GM18511 (cell line): ENCODE measurements around the gene ACD.

Experiments
- ATAC-seq: cut with Tn5 transposase; IDR thresholded peaks from one replicate; pipeline ENCODE4 v1.9.1; 2021; ENCODE audit warnings: mild to moderate bottlenecking, moderate library complexity; ENCODE audit not compliant: unreplicated experiment

The ACD gene

GRCh38 chr16:67662653-67663010, 2.6 kb upstream of the ACD start:
- ATAC-seq, result no peak

- no peak for ATAC-seq
These were observed 2.0 kb upstream of the ACD start for GRCh38 chr16:67661886-67662652.

- no peak for ATAC-seq
These were observed 1.2 kb upstream of the ACD start for GRCh38 chr16:67661101-67661761.

GRCh38 chr16:67660564-67661028, 536 bp upstream of the ACD start, which contains the start of gene PARD6A:
PARD6A (plus strand) TSS chr16:67660960; CDS start chr16:67661039, 79 bp downstream.
- ATAC-seq, result peak; percentile 88

DNA sequence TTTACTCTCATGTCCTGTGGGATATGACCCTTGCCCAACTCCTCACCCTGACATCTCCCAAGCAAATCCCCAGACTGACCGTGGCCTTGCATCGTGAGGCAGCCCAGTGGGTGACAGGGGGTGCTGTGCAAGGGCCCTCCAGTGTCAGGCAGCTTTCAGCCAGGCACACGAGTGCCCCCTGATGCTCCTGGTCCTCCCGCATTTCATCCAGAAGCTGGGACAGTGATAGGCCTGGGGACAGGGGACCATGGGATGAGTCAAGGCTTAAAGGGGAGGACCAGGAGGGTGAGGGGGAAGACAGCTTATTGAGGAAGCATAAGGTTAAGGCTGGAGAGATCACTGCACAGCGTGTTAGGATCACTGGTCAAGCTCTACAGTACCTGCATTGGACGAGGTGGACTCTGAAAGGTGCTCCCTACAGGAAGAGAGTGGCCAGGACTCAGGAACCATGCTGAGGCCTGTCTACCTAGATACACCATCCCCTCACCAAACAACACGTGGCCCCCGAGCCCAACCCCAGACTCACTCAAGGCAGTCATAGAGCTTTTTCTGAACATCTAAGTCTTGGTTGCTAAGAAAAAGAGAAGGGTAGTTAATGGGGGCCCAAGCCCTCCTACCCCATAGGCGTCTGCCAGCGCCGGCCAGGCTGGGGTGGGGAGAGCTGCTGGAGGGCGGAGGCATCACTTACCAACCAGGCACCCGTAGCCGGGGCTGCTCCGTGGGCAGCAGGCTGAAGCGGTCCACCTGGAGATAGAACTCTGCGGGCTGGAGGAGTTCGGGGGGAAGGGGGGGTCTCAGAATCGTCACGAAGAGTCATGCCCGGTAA, 998 bp downstream of the ACD start:
- ATAC-seq, result no peak

DNA sequence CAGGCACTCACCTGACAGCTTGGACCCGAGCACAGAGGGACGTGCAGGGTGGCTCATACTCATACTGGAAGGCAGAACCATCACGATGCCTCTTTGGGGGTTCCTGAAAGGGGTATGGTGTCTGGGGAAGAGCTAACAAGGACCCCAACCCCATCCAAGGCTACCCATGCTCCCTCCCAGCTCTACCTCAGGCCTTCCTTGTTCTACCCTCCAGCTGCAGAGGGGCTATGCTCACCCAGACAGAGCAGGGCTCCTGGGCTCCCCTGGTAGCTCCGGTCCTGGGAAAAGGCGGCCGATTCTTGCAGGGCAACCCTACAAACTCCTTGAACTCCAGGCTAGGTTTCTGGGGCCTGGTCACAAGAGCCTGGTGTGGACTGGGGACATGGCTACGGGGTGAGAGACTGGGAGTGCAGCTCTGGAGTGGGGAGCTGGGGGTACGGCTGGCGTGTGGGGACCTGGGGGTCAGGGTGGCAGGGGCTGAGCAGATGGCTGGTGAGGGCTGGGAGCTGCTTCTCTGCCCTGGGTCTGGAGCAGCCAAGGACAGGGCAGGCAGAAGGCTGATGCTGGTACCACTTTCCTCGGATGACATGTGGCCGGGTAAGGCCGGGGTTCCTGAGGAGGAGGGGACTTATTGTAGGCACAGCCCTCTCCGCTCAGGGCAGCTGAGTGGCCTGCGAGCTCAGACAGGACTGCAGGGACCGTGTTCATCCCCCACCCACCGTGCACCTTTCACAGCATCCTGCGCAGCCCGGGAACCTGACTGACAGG, 2.1 kb downstream of the ACD start:
- no peak for ATAC-seq

DNA sequence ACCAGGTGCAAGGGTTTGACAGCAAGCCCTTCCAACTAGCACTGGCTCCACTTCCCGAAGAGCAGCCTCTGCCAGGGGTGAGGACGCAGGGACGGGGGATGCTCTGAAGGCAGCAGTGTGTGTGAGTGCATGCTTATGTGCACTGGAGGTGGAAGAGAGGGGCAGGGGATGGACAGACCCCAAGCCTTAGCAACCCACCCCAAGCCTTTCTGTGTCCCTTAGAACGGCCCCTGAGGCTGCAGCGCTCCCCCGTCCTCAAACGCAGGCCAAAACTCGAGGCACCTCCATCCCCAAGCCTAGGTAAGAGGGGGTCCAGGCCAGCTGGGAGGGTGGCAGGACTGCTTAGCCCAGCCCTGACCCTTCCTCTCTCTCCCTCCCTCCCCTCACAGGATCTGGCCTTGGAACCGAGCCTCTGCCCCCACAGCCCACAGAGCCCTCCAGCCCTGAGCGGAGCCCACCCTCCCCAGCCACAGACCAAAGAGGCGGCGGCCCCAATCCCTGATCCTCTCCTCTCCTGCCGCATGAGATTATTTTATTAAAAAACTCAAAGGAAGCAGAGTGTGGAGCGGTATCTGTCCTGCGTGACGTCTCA, 2.9 kb downstream of the ACD start:
- no peak for ATAC-seq

GRCh38 chr16:67656344-67657016, 3.6 kb downstream of the ACD start:
- ATAC-seq, result no peak

GRCh38 chr16:67655363-67655762, 4.7 kb downstream of the ACD start:
- ATAC-seq, result no peak

DNA sequence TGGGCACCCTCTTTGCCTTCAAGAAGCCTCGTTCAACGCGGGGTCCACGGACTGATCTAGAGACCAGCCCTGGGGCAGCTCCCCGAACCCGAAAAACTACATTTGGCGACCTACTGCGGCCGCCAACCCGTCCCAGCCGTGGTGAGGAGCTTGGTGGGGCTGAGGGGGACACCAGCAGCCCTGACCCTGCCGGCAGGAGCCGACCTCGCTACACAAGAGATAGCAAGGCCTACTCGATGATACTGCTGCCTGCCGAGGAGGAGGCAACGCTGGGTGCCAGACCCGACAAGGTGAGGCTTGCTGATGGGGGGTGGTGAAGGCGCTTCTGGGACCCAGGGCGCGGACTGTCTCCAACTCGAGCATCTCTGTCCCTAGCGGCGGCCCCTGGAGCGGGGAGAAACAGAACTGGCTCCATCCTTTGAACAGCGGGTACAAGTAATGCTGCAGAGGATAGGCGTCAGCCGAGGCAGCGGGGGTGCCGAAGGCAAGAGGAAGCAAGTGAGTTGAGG, 5.6 kb downstream of the ACD start:
- ATAC-seq, result no peak

- ATAC-seq, result no peak
These were observed 6.2 kb downstream of the ACD start for GRCh38 chr16:67653789-67654402.

DNA sequence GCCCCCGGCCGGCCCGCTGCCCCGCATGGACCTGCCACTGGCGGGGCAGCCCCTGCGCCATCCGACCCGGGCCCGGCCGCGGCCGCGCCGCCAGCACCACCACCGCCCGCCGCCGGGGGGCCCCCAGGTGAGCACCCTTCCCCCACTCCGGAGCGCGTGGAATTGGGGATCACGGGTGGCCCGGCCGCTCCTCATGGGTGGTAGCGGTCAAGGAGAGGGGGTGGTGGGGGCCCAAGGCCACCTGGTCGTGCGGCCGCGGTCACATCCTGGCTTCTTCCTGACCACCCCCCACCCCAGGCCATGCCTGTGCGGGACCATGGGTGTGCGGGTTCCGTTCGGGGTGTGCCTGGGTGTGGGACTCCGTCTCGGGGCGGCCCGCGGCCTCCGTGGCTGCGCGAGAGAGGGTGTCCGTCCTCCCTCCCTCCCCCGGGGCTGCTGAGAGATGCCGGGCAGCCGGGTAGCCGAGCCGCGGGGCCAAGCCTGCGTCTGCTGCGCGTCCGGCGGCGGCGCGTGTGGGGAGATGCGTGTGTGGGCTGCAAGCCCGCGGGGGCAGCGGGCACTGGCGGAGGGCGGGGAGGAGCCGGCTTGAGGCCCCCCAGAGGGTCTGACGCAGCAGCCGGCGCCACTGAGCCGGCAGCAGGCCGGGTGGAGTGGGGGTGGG, 6.8 kb downstream of the ACD start:
- ATAC-seq, result no peak

GRCh38 chr16:67652578-67653127, 7.4 kb downstream of the ACD start:
- no peak for ATAC-seq

DNA sequence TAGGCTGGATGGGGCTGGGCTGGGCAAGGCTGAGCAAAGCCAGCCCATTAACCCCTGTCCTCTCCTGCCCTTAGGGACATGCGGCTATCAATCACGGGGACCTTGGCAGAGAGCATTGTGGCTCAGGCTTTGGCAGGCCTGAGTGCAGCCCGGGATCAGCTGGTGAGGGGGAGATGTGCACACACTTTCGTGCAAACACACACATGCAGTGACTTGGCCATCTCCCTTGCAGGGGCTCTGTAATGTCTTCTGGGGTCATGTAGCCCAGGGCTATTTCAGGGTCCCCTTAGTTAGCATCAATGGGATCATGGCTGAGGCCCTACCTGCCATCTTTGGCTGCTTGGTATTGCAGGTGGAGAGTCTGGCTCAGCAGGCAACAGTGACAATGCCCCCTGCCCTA, 8.2 kb downstream of the ACD start:
- no peak for ATAC-seq

DNA sequence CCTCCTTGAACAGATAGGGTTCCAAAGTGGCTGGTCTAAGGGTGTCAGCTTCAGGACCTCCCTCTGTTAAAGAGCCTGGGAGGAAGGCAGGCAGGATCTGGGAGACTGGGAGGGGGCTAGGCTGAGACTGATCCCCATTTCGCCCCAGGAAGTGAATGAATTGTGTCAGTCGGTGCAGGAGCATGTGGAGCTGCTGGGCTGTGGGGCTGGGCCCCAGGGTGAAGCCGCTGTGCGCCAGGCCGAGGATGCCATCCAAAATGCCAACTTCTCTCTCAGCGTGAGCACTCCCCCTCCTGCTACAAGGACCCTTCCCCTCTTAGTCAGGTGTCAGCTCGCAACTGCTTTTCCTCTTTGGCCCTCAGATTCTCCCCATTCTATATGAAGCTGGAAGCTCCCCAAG, 9.0 kb downstream of the ACD start:
- ATAC-seq, result no peak

DNA sequence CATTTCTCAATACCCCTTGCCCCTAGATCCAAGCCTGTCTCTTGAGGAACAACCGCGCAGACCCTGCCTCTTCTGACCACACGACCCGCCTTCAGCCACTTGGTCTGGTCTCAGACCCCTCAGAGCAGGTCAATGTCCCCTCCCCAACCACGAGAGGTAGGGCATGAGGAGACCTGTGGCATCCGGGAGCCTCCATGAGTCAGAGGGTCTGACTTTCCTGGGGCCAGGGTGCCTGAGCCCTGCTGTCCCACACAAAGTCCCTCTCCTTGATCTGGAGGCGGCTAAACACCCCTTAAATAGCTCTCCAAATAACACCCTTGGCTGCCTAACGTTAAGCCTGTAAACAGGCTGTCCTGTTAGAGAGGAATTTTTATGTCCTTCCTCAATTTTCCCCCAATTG, 10.0 kb downstream of the ACD start:
- no peak for ATAC-seq

DNA sequence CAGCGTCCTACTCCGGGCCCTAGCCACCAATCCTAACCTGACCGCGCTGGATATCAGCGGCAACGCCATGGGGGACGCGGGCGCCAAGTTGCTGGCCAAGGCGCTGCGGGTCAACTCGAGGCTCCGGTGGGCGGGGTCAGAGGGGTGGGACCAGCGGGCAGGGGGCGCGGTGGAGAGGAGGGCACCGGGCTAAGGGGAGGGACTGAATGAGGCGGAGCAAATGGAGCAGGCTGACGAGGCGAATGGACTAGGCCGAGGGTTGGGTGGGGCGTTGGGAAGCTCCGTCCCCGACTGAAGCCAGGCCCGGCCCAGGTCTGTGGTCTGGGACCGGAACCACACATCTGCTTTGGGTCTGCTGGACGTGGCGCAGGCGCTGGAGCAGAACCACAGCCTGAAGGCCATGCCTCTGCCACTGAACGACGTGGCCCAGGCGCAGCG, 10.5 kb downstream of the ACD start:
- ATAC-seq, result no peak

GRCh38 chr16:67648764-67649407, 11.2 kb downstream of the ACD start:
- no peak for ATAC-seq
